ENCODE data around the gene C17orf67.

C17orf67 gene

GRCh38 chr17:56752263-56752836, 81.4 kb downstream of the C17orf67 start:
- no peak for TF ChIP-seq CTCF (IDR thresholded peaks at IDR 0.05; ENCODE audit: low read depth, low read length)
- no peak overlapping the region for H3K4me3 ChIP-seq (ENCODE audit: low read depth, low read length)
- in situ Hi-C loops (cut with HindIII; ENCODE audit: low sequenced_read_pairs) = no loop called here
- DNase-seq (ENCODE audit: low read depth, low spot score) = no peak

GRCh38 chr17:56751145-56751738, 82.5 kb downstream of the C17orf67 start:
- no peak overlapping the region for H3K4me3 ChIP-seq (ENCODE audit: low read depth, low read length)
- TF ChIP-seq CTCF (IDR thresholded peaks at IDR 0.05; ENCODE audit: low read depth, low read length) = peak; percentile 28
- no peak for DNase-seq (ENCODE audit: low read depth, low spot score)
- in situ Hi-C loops (cut with HindIII; ENCODE audit: low sequenced_read_pairs) = no loop called here

GRCh38 chr17:56744721-56745120, 89.0 kb downstream of the C17orf67 start:
- in situ Hi-C loops (cut with HindIII; ENCODE audit: low sequenced_read_pairs) = no loop called here
- no peak for TF ChIP-seq CTCF (IDR thresholded peaks at IDR 0.05; ENCODE audit: low read depth, low read length)
- H3K4me3 ChIP-seq (ENCODE audit: low read depth, low read length) = no peak overlapping the region
- DNase-seq (ENCODE audit: low read depth, low spot score) = no peak

DNA sequence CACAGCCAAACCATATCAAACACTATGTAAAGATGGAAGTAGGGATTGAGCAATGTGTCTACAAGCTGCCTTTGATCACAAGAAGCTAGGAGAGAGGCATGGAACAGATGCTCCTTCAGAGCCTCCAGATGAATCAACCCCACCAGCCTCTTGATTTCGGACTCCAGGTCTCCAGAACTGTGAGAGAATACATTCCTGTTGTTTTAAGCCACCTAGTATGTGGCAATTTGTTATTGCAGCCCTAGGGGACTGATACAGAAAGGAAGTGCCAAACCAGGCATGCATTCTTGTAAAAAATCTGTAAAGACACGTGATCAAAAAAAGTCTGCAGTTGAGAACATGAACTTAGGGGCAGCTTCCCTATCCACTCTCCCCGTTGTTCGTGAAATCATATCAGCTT, 91.1 kb downstream of the C17orf67 start:
- in situ Hi-C loops (cut with HindIII; ENCODE audit: low sequenced_read_pairs) = no loop called here
- H3K4me3 ChIP-seq (ENCODE audit: low read depth, low read length) = no peak overlapping the region
- no peak for DNase-seq (ENCODE audit: low read depth, low spot score)
- TF ChIP-seq CTCF (IDR thresholded peaks at IDR 0.05; ENCODE audit: low read depth, low read length) = no peak

Data from astrocyte of the spinal cord (primary cell).